Body of pancreas (tissue), 4 donors: Measurements from ENCODE around the gene CNGB1. TPM values are rescaled to one million over a fixed set of nuclear protein-coding genes. Genes with fewer than 3 reads are reported as not detected.

Experiments
- ATAC-seq: fragments of 150-250 bp; one replicate; pipeline ENCODE4 v1.9.1; 2016
- DNase-seq, 4 donors: peaks; one replicate each; pipeline ENCODE4 v3.0.0-alpha.2; 2019
- H3K27ac ChIP-seq, 4 donors: fragments of 200-600 bp; sonication (generic); 1 replicate in 3 of 4; 2 replicates in 1 of 4; pipeline versions ENCODE4 v1.5.1 to v1.6.1; 2016 to 2019; ENCODE audit warnings: mild to moderate bottlenecking in 1 of 4, mixed read lengths in 1 of 4, moderate library complexity in 1 of 4
- H3K27me3 ChIP-seq, 2 donors: fragments of 200-600 bp; sonication (generic); one replicate each; pipeline ENCODE4 v1.6.0; 2016; ENCODE audit warnings: mild to moderate bottlenecking in 1 of 2
- H3K36me3 ChIP-seq, 2 donors: fragments of 200-600 bp; sonication (generic); replicated peaks in 1 of 2; 2 replicates each; pipeline ENCODE4 v1.5.1; 2016; ENCODE audit warnings: low read depth in 2 of 2; ENCODE audit not compliant: insufficient read depth in 1 of 2
- H3K4me1 ChIP-seq: fragments of 200-600 bp; sonication (generic); one replicate; pipeline ENCODE4 v1.6.0; 2016
- H3K4me3 ChIP-seq, 2 donors: fragments of 200-600 bp; sonication (generic); 1 replicate in 1 of 2; 2 replicates in 1 of 2; pipeline ENCODE4 v1.5.1; 2016 to 2019
- H3K9me3 ChIP-seq, 3 donors: fragments of 200-600 bp; sonication (generic); 1 replicate in 2 of 3; 2 replicates in 1 of 3; pipeline ENCODE4 v1.5.1; 2016
- CTCF ChIP-seq, 7 experiments: fragments of 450-650 bp in 4 of 7; fragments of 200-600 bp in 3 of 7; sonication (generic) in 3 of 7; IDR thresholded peaks; one replicate each; pipeline ENCODE4 v1.5.1; 2016 to 2019; ENCODE audit warnings: antibody characterized with exemption in 7 of 7
- POLR2A ChIP-seq, 3 donors: fragments of 450-650 bp; IDR thresholded peaks; one replicate each; pipeline ENCODE4 v1.6.1; 2016; ENCODE audit warnings: antibody characterized with exemption in 3 of 3, mild to moderate bottlenecking in 2 of 3
- WGBS, 2 donors: methylation state at CpG; one replicate each; pipeline ENCODE4 v1.1.5; 2017; 5-methylcytosine and 5-hydroxymethylcytosine counted together
- intact Hi-C: fragments of 100-400 bp; cut with DNase I; formaldehyde crosslinking; loops from one replicate; pipeline ENCODE4 v1.15.1; 2023
- total RNA-seq, 2 donors: library from RNA; depleted of rRNA; stranded (reverse); fragments of >200 nt; gene quantifications; one replicate each; pipeline ENCODE4 v1.1.0, GENCODE V29; 2016

Gene CNGB1
- total RNA-seq, 2 donors from 2014 or later = not detected

- intact Hi-C loops = no loop called here
- no peak for TF ChIP-seq CTCF (IDR thresholded peaks at IDR 0.05)
- TF ChIP-seq POLR2A (IDR thresholded peaks at IDR 0.05) = peak in 1 of 3 donors; percentile 10
- Histone ChIP-seq H3K4me3 (no peak overlapping the region), H3K4me1 (peaks cover 41% of the 10 kb centered on the region), H3K27me3 (no peaks in the 10 kb centered on the region), H3K27ac (peak overlapping the region; percentile 46 to 94 (median 84)), H3K9me3 (no peaks in the 10 kb centered on the region), H3K36me3 (no peaks in the 10 kb centered on the region)
- 52 to 58% methylated on average over 17 of the region's 17 CpGs for WGBS, 2 donors
- DNase-seq = peak; percentile 25 to 69 (median 40)
- ATAC-seq = peak; percentile 83
Observed at GRCh38 chr16:57893559-57894389, 77.2 kb downstream of the CNGB1 start.

- WGBS, 2 donors = 78 to 83% methylated on average over 5 of the region's 5 CpGs
- H3K9me3 ChIP-seq = no peaks in the 10 kb centered on the region
- DNase-seq (peak in 1 of 4 donors; percentile 21), ATAC-seq (no peak)
- H3K27me3 ChIP-seq = no peaks in the 10 kb centered on the region
- H3K36me3 ChIP-seq = no peaks in the 10 kb centered on the region
- no peak overlapping the region for H3K4me3 ChIP-seq
- peak overlapping the region; percentile 26 to 94 (median 84) for H3K27ac ChIP-seq
- H3K4me1 ChIP-seq = peaks cover 41% of the 10 kb centered on the region
- TF ChIP-seq POLR2A (IDR thresholded peaks at IDR 0.05) = no peak
- no peak for TF ChIP-seq CTCF (IDR thresholded peaks at IDR 0.05)
- intact Hi-C loops = no loop called here
Observed at GRCh38 chr16:57893217-57893558, 77.7 kb downstream of the CNGB1 start.

GRCh38 chr16:57892447-57893096 lies 78.4 kb downstream of the CNGB1 start:
- ATAC-seq (no peak), DNase-seq (peak in 1 of 4 donors; percentile 67)
- H3K4me1 ChIP-seq = peaks cover 41% of the 10 kb centered on the region
- H3K36me3 ChIP-seq = no peaks in the 10 kb centered on the region
- TF ChIP-seq CTCF (IDR thresholded peaks at IDR 0.05) (no peak), POLR2A (IDR thresholded peaks at IDR 0.05) (peak in 1 of 3 donors; percentile 48)
- no peak overlapping the region for H3K4me3 ChIP-seq
- peak overlapping the region; percentile 26 to 94 (median 84) for H3K27ac ChIP-seq
- 47 to 71% methylated on average over 10 of the region's 10 CpGs for WGBS, 2 donors
- H3K9me3 ChIP-seq = no peaks in the 10 kb centered on the region
- intact Hi-C loops = no loop called here
- H3K27me3 ChIP-seq = no peaks in the 10 kb centered on the region

- Histone ChIP-seq H3K4me3 (no peak overlapping the region), H3K27me3 (no peaks in the 10 kb centered on the region), H3K27ac (peak overlapping the region in 3 of 4 donors; percentile 82 to 94 (median 87)), H3K4me1 (peaks cover 41% of the 10 kb centered on the region), H3K9me3 (no peaks in the 10 kb centered on the region), H3K36me3 (no peaks in the 10 kb centered on the region)
- DNase-seq = no peak
- TF ChIP-seq POLR2A (IDR thresholded peaks at IDR 0.05) (no peak), CTCF (IDR thresholded peaks at IDR 0.05) (no peak)
- intact Hi-C loops = no loop called here
- ATAC-seq = no peak
- 66 to 81% methylated on average over 8 of the region's 8 CpGs for WGBS, 2 donors
Observed at GRCh38 chr16:57892041-57892440, 78.9 kb downstream of the CNGB1 start.
